ES-I3 (cell line): ENCODE data around the gene ATP5PD.
"Not testable (repeated sequence)": the region's sequence is repeated elsewhere in the genome, so short reads cannot be mapped to it uniquely, and the experiment has no call there.

Experiments
- H3K36me3 ChIP-seq: 2 replicates; pipeline ENCODE4 v1.6.1; 2013; ENCODE audit warnings: mild to moderate bottlenecking, low read length, control low read depth, moderate library complexity; ENCODE audit not compliant: insufficient read depth
- H3K4me1 ChIP-seq: 2 replicates; pipeline ENCODE4 v1.6.1; 2013; ENCODE audit warnings: mild to moderate bottlenecking, control low read depth, low read length; ENCODE audit not compliant: insufficient read depth
- H3K9ac ChIP-seq: 2 replicates; pipeline ENCODE4 v1.6.1; 2013; ENCODE audit warnings: low read depth, mild to moderate bottlenecking, low read length, moderate library complexity
- H3K9me3 ChIP-seq: 2 replicates; pipeline ENCODE4 v1.6.1; 2013; ENCODE audit warnings: mild to moderate bottlenecking, low read length, moderate library complexity; ENCODE audit not compliant: control insufficient read depth, insufficient read depth

Gene ATP5PD

GRCh38 chr17:75082683-75083082 is 35.9 kb upstream of the ATP5PD start:
- Histone ChIP-seq H3K9ac (no peak overlapping the region), H3K9me3 (no peaks in the 10 kb centered on the region), H3K4me1 (peaks cover 42% of the 10 kb centered on the region), H3K36me3 (no peaks in the 10 kb centered on the region)

- H3K9me3 ChIP-seq, result no peaks in the 10 kb centered on the region
- peaks cover 42% of the 10 kb centered on the region for H3K4me1 ChIP-seq
- H3K9ac ChIP-seq, result no peak overlapping the region
- H3K36me3 ChIP-seq, result no peaks in the 10 kb centered on the region
Observed at GRCh38 chr17:75081611-75082540, 35.1 kb upstream of the ATP5PD start.

DNA sequence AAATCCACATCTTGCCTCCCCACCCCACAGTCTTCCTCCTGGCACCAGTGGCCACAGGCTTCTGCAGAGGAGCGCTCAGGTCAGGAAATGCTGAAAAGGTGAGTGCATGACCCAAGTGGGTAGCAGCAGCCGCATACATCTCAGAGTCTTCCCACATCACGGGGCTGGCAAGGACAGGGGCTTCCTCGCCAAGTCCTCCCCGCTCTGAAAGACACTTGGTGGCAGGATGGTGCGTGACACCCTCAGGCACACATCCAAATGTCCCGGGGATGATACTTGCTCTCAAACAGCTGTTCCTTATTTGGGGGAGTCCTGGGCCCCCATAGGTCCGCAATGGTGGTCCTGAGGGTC is 32.2 kb upstream of the ATP5PD start:
- Histone ChIP-seq H3K36me3 (no peaks in the 10 kb centered on the region), H3K4me1 (peaks cover 28% of the 10 kb centered on the region), H3K9me3 (no peaks in the 10 kb centered on the region), H3K9ac (no peak overlapping the region)

DNA sequence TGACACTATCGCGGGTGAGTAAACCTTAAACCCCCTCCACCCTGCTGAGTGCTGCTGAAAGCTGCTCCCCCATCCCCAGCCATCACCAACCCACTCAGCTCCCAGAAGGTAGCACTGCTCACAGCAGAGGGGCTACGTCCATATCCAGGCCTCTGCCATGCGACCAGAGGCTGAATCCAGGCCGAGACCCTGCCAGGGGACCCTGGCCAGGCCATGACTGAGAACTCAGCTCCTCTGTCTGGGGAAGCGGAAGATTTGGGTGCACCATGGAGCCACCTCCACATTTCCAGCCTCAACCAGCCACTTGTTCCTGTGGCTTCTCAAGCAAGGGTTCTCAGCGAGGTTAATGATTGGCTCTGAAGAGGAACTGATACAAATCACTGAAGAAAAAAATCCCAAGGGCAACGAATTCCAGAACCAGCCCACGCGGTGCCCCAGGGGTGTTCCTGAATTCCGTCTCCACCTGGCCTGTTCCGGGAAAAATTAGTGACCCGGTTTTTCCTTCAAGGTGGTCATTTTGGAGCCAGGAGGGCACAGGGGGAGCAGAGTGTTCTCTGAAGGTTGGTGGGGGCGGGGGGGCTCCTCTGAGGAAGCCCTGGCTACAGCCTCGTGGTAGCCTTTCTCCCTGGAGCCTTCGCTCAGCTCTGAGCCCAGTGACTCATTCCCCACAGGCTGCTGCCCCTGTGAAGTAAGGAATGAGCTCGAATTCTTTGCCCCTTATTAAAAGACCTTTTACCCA is 31.7 kb upstream of the ATP5PD start:
- H3K4me1 ChIP-seq, result peaks cover 23% of the 10 kb centered on the region
- H3K9ac ChIP-seq, result no peak overlapping the region
- no peaks in the 10 kb centered on the region for H3K9me3 ChIP-seq
- H3K36me3 ChIP-seq, result no peaks in the 10 kb centered on the region

DNA sequence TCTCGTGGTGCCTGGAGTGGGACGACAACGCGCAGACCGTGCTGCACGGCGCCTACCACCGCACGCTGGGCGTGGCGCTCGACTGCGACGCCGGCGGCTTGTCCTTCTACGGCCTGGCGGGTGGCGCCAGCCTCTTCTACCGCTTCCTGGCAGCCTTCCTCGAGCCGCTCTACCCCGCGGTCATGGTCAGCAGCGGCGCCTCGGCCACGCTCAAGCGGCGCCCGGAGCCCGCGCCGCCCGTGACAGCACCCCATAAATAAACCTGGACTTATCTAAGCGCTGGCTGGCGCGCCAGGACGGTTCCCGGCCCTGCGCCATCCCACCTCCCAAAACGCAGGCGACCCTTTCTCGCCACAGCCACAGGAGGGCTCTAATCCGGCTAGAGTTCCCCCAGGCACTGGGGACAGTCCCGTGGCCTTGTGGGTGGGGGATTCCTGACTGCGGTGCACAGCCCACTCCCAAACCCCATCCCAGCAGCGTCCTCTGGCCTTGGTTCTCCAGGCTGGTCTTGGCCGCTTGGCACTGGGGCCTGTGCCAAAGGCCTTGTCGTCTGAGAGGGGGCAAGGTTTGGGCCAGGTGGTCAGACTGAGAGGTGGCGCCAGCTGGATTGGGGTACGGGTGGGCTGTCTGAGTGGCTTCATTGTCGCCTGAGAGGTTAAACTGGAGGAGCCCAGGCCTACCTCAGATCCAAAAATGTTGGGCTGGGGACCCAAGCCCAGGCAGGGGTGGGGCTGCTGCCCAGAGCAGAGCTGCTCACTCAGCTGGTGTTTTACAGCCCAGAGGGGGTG is 30.9 kb upstream of the ATP5PD start:
- no peaks in the 10 kb centered on the region for H3K9me3 ChIP-seq
- peaks cover 21% of the 10 kb centered on the region for H3K4me1 ChIP-seq
- H3K9ac ChIP-seq, result no peak overlapping the region
- no peaks in the 10 kb centered on the region for H3K36me3 ChIP-seq

DNA sequence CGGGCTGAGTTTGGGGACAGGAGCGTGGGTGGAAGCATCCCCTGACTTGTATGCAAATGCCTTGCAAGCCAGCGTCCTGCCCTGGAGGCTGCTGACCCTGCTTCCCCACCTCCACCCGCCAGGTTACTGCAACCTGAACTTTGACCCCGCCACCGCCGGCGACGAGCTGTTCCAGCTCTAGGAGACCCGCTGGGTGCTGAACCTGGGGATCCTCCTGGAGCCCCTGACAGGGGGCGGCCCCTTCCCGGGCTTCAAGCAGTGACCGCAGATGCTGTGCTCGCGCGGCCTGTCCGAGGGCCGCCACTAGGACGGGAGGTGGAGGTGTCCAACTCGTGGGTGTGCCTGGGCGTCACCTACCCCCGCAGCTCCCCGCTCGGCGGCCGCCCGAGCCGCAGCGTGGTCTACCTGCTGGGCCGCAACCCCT is 30.3 kb upstream of the ATP5PD start:
- H3K9me3 ChIP-seq, result no peaks in the 10 kb centered on the region
- H3K36me3 ChIP-seq, result no peaks in the 10 kb centered on the region
- H3K9ac ChIP-seq, result no peak overlapping the region
- peaks cover 15% of the 10 kb centered on the region for H3K4me1 ChIP-seq

DNA sequence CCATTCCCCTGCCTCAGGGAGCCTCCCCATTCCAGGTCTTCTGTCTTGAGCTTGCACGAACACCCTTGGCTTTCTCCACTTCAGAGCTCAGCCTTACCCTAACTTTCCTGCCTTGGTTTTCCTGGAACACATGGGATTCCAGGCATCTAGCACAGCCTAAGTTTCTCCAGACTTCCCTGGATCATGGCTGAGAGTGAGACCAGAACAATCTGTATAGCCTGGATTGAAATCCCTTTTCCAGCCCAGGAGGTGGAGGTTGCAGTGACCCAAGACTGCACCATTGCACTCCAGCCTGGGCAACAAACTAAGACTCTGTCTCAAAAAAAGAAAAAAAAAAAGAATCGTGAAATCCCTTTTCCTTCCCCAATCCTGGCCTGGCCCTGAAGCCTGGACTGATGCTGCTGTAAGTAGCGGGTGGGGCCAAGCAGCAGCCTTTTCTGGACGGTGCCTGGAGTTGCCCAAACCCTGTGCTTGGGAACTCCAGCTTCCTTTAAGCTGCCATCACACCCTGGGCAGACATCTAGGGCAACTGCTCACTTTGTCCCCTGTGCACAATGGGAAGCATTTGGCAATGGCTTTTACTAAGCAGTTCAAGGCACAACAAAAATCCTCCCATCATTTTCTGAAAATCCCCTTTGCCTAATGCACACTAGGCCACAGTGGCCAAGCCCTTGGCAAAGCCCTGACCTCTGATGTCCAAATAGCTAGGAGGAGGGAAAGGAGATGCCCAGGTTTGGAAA is 29.0 kb upstream of the ATP5PD start:
- Histone ChIP-seq H3K4me1 (peaks cover 14% of the 10 kb centered on the region), H3K9ac (no peak overlapping the region), H3K9me3 (no peaks in the 10 kb centered on the region), H3K36me3 (no peaks in the 10 kb centered on the region)

GRCh38 chr17:75074532-75074931 is 27.8 kb upstream of the ATP5PD start:
- no peaks in the 10 kb centered on the region for H3K36me3 ChIP-seq
- no peaks in the 10 kb centered on the region for H3K9me3 ChIP-seq
- H3K9ac ChIP-seq, result no peak overlapping the region
- H3K4me1 ChIP-seq, result peaks cover 14% of the 10 kb centered on the region

DNA sequence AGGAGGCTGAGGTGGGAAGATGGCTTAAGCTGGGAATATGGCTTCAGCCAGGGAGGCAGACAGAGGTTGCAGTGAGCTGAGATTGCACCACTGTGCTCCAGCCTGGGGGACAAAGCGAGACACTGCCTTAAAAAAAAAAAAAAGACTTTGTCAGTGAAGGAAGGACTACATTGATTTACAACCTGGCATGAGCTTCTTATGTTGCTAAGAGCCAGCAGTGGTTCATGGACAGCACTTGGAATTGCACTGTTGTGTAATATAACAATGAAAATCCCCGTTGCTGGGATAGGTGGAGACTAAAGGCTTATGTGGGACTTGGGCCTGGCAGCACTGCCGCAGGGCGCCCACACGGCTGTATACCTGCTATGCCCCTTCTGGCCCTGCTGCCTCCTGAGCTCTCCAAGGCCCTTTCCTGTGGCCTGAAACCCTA is 26.9 kb upstream of the ATP5PD start:
- H3K36me3 ChIP-seq, result no peaks in the 10 kb centered on the region
- H3K9ac ChIP-seq, result no peak overlapping the region
- H3K4me1 ChIP-seq, result peaks cover 7% of the 10 kb centered on the region
- H3K9me3 ChIP-seq, result no peaks in the 10 kb centered on the region

DNA sequence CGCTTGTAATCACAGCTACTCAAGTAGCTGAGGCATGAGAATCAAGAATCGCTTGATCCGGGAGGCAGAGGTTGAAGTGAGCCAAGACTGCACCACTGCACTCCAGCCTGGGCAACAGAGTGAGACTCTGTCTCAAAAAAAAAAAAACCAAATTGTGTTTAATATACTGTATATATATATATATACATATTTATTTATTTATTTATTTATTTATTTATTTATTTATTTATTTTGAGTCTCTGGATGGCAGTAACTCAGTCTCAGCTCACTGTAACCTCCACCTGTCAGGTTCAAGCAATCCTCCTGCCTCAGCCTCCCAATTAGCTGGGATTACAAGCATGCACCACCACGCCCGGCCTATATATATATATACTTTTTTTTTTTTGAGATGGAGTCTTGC is 26.1 kb upstream of the ATP5PD start:
- H3K9me3 ChIP-seq, H3K9ac ChIP-seq, H3K36me3 ChIP-seq, H3K4me1 ChIP-seq: not testable (repeated sequence)

GRCh38 chr17:75071478-75072271 is 24.9 kb upstream of the ATP5PD start:
- H3K4me1 ChIP-seq, H3K36me3 ChIP-seq, H3K9me3 ChIP-seq, H3K9ac ChIP-seq: not testable (repeated sequence)

DNA sequence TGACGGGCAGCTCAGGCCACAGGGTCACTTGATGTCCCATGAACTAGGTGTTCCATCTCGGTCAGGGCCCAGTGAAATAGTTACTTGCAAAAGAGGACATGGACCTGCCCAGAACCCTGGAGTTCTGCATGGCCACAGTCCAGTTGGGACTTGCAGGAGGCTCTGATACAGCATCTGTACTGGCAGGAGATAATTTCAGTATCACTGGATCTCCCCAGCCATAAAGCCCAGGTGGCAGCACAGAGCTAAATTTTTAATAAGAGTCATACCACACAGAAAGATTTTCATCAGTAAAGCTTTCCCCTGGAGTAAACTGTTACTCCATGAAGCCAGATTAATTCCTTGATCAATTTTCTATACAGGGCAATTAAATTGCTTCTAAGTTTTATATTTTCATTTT is 23.0 kb upstream of the ATP5PD start:
- Histone ChIP-seq H3K4me1 (no peaks in the 10 kb centered on the region; the same call in 1 of the 2 replicates), H3K9me3 (no peaks in the 10 kb centered on the region), H3K36me3 (no peaks in the 10 kb centered on the region), H3K9ac (no peak overlapping the region)

GRCh38 chr17:75068750-75069149 is 22.0 kb upstream of the ATP5PD start:
- Histone ChIP-seq H3K9me3 (no peaks in the 10 kb centered on the region), H3K36me3 (peaks cover 7% of the 10 kb centered on the region), H3K9ac (no peak overlapping the region), H3K4me1 (no peaks in the 10 kb centered on the region; the same call in 1 of the 2 replicates)
